Activated T-helper 9 cell treated with anti-CD3 and anti-CD28 coated beads, Interleukin-2, amount 50 U/mL, for 16 hours (primary cell): ENCODE data around the gene YBX3.

Source experiments
- DNase-seq: peaks from one replicate; pipeline ENCODE4 v3.0.0-alpha.2; 2020; ENCODE audit warnings: low read depth

YBX3 gene

GRCh38 chr12:10721651-10722501 is 1.2 kb downstream of the YBX3 start:
- peak; percentile 2 for DNase-seq

DNA sequence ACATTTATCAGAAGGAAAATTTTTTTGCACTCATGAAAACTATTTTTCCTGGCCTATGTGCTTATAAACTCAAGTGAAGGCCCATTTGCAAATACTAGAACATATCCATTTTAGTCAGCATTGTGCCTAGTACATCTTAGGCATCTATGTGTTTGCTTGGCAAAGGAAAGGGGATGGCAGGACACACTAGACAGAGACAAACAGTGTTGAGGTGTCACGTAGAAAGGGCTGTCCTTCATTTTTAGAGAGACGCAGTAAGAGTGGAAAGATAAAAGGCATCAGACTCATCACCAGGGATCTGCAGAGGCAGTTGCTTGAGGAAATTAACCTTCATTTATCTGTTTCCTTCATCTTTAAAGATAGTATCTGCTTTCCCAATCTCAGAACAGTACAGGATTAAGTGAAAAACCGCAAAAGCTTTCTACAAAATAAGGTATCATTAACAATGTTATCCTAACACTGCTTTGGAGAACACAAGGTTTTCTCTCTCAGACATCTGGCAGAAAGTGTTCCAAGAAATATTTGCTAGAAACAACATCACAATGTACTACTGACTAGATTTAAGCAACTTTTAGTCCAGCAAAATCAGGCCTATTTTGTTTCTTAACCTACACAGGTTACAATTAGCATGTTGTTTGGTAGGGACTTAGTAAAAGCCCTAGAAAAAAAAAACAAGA is 2.0 kb downstream of the YBX3 start:
- no peak for DNase-seq

GRCh38 chr12:10719482-10719881 is 3.6 kb downstream of the YBX3 start:
- DNase-seq: no peak

GRCh38 chr12:10718279-10718821 is 4.8 kb downstream of the YBX3 start:
- no peak for DNase-seq

DNA sequence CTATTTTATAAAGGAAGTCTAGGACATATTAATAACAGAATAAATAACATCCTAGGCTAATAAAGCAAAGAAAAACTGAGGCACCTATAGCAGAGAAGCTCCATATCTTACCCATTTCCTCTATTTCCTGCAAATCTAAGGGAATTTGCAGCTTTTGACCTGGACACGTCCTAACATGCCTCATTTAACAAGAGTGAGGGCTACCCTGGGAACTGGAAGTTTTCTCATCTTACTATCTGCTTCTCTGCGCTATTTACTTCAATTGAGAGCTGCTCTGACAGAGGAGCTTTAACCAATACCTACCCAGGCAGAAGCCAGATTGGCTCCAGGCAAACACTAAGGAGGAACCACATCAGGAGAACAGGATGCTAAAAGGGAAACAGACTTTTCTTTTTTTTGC is 5.7 kb downstream of the YBX3 start:
- no peak for DNase-seq

GRCh38 chr12:10716704-10717315 is 6.3 kb downstream of the YBX3 start:
- DNase-seq: no peak

DNA sequence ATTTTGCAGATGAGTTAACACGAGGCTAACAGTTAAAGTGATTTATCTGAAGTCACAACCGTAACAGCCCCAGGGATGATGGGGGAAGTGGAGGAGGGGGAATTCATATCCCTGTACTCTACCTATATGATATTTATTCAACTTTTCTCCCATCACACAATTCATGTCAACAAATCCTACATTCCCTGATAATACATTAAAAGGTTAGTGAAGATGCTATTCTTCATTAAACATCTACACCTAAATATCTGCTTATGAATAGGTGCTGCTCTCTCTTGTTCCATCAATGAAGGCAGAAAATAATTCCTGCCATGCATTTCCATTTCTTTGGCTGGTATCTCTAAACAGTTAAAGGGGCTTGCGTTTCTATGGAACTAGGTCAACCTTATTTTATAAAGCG is 6.8 kb downstream of the YBX3 start:
- no peak for DNase-seq

DNA sequence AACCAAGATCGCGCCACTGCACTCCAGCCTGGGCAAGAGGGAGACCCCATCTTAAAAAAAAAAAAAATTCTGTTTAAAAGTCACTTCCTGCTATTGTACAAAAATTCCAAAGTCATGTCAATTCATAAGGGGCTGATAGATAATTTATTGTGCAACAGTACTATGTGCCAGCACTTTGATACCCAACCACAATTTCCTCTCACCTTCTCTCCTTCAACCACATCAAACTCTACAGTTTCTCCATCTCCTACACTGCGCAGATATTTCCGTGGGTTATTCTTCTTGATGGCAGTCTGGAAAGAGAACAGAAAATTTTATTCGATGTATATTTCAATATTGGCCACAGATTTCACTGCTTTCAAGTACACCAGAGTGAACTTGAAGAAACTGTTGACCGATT is 7.6 kb downstream of the YBX3 start:
- no peak for DNase-seq

DNA sequence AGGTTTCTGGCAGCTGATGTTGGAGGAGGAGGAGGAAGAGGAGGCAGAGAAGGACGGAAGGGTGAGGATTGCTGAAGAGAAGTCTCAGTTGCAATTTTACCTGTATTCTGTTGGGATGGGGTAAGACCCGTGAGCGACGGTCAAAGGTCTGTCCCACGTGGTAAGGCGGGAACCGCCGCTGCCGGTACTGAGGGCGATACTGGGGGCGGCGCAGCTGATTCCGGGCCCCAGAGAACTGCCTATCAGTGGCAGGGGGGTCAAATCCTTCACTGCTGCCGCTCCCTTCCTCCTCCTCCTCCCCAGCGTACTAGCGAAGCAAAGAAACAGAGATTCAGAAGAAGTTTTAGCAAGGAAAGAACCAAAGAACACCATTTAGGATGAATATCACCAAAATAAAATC is 13.3 kb downstream of the YBX3 start:
- no peak for DNase-seq

DNA sequence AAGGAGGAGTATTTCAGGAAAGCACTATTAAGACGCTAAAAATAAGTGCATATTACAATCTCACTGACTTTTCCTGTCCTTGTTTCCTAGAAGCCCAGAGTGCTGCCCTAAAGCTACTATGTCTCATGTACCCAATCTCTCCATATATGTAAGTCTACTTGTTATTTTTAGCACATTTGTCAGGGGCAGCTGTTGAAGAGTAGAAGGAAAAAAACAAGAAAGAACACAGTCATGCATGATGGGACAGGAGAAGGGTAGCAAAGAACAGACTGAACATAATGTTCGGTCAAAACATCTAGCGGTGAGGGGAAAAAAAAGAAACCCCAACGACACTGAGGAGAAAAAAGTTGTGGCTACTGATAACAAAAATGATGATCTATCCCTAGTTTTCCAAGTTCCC is 14.3 kb downstream of the YBX3 start:
- no peak for DNase-seq

GRCh38 chr12:10705655-10706054 is 17.5 kb downstream of the YBX3 start:
- no peak for DNase-seq

GRCh38 chr12:10701843-10702242 is 21.3 kb downstream of the YBX3 start:
- DNase-seq: no peak

- DNase-seq: no peak
Observed at GRCh38 chr12:10701131-10701681, 21.9 kb downstream of the YBX3 start.

DNA sequence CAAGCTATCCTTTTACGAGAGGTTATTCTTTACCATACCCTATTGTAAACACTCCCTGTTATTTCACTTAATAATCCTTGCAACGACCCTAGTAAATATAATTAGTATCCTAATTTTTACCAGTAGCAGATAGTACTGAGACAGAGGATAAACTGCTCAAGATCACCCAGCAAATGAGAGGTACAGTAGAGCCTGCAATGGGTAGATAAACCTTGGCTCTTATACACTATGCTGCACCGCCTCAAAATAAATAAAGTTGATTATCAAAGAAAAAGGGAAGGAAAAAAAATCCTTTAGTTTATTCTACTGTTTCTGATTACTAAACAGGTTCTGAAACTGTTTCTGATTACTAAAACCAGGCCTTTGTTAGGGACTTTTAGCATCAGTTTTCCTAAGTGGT is 22.5 kb downstream of the YBX3 start:
- DNase-seq: no peak

GRCh38 chr12:10697862-10698261 is 25.3 kb downstream of the YBX3 start:
- DNase-seq: no peak

- no peak for DNase-seq
Observed at GRCh38 chr12:10697156-10697555, 26.0 kb downstream of the YBX3 start.

DNA sequence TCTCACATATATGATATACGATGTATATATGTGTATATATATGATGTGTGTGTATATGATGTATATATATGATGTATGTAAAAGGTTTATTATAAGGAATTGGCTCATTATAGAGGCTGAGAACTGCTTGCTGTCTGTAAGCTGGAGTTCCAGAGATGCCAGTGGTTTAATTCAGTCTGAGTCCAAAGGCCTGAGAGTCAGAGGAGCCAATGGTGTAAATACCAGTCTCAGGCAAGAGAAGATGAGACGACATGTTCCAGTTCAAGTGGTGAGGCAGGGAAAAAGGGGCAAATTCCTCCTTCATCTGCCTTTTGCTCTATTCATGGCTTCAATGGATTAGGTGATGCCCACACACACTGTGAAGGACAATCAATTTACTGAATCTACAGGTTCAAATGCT is 32.2 kb downstream of the YBX3 start:
- DNase-seq: no peak

DNA sequence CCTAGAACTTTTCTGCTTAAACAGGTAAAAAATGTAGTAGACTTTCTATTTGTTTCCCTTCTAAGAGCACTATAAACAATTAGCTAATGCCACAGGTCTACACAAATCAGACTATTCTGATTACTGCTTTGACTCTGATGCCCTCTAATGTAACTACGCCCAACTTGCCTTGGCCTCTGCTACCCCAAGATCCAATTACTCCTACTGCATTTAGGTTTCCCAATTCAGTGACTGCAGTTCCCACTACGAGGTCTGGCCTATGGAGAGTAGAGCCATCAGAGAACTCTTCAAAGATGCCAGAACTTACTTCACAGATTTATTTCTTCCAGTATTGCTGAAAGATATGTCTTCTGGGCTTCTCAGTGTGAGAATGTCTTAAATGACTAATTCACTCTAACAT is 34.0 kb downstream of the YBX3 start:
- DNase-seq: no peak

- no peak for DNase-seq
Observed at GRCh38 chr12:10688042-10688441, 35.1 kb downstream of the YBX3 start.

DNA sequence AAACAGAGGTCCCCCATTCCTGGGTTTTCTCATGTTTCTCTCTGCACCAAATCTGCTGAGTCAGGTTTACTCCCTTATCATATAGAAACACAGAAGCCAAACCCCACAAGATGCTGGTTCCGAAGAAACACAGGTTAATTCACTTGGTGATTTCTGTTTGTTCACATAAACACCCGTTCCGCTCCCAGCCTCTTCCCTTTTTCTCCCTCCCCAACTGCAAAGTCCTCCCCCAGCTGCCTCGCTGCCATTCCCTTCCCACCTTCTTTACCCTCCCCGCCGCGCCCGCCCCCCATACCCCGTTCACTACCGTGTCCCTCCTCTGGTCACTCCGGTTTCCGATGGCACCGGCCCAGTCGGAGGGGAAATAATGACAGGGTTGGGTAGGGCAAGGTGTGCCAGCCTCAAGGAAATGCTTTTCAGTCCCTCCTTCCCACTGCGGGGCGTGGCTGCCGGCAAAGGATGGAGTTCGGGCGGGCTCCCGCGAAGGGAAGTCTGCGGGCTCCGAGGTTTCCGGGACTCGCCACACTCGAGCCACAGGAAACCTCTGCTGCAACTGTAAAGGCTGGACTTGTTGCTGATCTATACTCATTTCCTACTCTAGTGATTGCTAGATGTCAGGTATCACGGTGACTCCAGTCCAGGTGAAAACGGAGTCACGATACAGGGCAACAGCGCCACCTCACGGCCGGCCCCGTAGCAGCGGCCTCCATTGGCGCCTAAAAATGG is 49.3 kb downstream of the YBX3 start, which contains the start of gene STYK1:
Gene STYK1, minus strand, starts transcription at position 394 of the 726 bp plus-strand sequence. CDS start 39,434 bp downstream, outside the sequence.
- DNase-seq: peak; percentile 39

GRCh38 chr12:10672231-10672868 is 50.8 kb downstream of the YBX3 start:
- DNase-seq: no peak
